ENCODE measurements around the gene AK6.
A peak's percentile ranks its signal among the peaks of the same experiment; 100 is the strongest.
"Not testable (repeated sequence)": the region's sequence is repeated elsewhere in the genome, so short reads cannot be mapped to it uniquely, and the experiment has no call there.

AK6 gene

DNA sequence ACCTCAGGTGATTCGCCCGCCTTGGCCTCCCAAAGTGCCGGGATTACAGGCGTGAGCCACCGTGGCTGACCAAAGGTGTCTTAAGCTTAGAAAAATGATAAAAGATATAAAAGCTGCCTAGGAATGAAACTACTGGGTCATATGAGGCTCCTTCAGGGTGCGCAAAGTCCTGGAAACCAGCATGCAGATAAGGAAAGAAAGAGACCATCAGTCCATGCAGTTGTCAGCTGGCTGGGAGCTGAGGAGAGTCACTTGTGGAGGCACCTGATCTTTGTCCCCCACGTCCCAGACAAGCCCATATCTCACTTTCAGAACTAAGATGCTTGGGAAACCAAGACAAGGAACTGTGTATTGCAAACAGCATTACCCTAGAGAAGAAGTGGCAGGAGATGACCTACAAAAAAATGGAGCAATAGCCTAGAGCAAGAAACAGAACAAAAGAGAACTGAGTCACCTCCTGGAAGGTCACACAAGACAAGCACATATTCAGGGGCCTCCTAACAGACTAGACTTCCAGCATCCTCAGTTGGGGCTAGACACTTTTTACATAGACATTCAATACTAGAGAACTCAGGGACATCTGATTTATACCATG lies 33.9 kb downstream of the AK6 start:
- no peak overlapping the region for H3K4me3 ChIP-seq (ENCODE audit: low read depth, low read length)
- no peak for DNase-seq (ENCODE audit: low read depth)
- no peak for TF ChIP-seq CTCF (IDR thresholded peaks at IDR 0.05; ENCODE audit: insufficient read depth, low read depth, low read length, missing control alignments)

DNA sequence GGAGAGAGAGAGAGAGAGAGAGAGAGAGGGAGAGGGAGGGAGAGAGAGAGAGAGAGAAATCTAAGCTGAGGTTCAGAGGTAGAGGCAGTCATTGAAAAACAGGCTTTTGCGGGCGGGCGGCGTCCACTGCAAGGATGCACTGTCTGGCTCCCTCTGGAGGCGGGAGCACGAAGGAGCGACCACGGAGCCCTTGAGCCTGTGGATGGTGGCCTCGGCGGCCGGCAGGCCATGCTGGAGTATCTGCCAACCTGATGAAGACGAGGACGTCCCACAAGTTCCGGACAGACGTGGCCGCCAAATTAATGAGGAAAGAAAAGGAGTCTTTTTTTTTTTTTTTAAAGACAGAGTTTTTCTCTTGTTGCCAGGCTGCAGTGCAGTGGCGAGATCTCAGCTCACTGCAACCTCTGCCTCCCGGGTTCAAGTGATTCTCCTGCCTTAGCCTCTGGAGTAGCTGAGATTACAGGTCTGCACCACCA lies 34.5 kb downstream of the AK6 start:
- peak; percentile 84 for DNase-seq (ENCODE audit: low read depth)
- TF ChIP-seq CTCF (IDR thresholded peaks at IDR 0.05; ENCODE audit: insufficient read depth, low read depth, low read length, missing control alignments): peak; percentile 77
- no peak overlapping the region for H3K4me3 ChIP-seq (ENCODE audit: low read depth, low read length)

DNA sequence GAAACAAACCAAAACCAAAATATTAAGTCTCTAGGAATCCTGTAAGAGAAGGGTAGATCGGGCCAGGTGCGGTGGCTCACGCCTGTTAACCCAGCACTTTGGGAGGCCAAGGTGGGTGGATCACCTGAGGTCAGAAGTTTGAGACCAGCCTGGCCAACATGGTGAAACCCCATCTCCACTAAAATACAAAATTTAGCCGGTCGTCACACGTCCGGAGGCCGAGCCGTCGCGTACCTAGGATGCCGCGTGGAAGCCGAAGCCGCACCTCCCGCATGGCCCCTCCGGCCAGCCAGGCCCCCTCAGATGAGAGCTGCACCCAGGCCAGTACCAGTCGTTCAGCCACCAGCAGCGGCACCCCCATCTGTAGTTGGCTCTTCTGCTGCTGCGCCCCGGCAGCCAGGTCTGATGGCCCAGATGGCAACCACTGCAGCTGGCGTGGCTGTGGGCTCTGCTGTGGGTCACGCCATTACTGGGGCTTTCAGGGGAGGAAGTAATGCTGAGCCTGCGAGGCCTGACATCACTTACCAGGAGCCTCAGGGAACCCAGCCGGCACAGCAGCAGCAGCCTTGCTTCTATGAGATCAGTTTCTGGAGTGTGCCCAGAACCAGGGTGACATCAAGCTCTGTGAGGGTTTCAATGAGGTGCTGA lies 35.5 kb downstream of the AK6 start:
- H3K4me3 ChIP-seq (ENCODE audit: low read depth, low read length); DNase-seq (ENCODE audit: low read depth): not testable (repeated sequence)

GRCh38 chr5:69331528-69332445 lies 37.5 kb downstream of the AK6 start:
- peak; percentile 24 for DNase-seq (ENCODE audit: low read depth)
- peak overlapping the region; percentile 76 for H3K4me3 ChIP-seq (ENCODE audit: low read depth, low read length)
- no peak for TF ChIP-seq CTCF (IDR thresholded peaks at IDR 0.05; ENCODE audit: insufficient read depth, low read depth, low read length, missing control alignments)

DNA sequence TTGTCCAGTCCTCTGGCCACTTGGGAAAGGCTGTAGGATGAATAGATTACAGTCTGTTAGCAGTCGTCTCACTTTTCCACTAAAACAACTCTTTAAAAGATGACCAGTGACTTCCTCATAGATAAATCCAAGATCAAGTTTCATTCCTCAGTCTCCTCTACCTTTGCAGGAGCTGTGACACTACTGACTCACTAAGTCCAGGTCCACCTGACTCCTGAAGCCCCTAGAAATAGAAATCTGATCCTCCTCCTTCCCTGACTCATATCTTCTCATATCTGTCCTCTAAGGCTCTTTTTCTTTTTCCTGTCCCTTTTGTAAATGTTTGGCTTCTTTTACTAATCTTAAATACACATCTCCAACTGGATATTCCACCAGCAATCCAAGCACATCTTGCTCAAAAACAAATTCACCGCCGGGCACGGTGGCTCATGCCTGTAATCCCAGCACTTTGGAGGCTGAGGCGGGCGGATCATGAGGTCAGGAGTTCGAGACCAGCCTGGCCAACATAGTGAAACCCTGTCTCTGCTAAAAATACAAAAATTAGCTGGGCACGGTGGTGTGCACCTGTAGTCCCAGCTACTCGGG lies 39.3 kb downstream of the AK6 start:
- no peak for DNase-seq (ENCODE audit: low read depth)
- TF ChIP-seq CTCF (IDR thresholded peaks at IDR 0.05; ENCODE audit: insufficient read depth, low read depth, low read length, missing control alignments): no peak
- H3K4me3 ChIP-seq (ENCODE audit: low read depth, low read length): no peak overlapping the region

DNA sequence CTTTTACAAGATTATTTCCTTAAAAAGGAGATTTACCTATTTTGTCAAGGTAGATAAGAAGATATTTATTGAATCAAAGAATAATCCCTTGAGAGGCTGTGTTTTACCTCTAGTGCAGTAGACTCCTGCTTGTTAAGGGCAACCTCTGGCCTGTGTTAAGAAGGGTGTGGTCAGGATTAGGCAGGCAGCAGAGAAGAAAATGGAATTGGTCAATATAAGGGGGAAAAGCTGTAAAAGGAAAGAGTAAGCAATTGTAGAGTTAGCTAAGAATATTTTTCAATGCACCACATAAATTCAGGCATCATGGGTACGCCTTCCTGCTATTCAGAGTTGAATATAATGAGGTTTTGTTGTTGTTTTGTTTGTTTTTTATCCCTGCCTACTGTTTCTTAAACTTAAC lies 43.0 kb downstream of the AK6 start:
- no peak overlapping the region for H3K4me3 ChIP-seq (ENCODE audit: low read depth, low read length)
- TF ChIP-seq CTCF (IDR thresholded peaks at IDR 0.05; ENCODE audit: insufficient read depth, low read depth, low read length, missing control alignments): no peak
- DNase-seq (ENCODE audit: low read depth): no peak

DNA sequence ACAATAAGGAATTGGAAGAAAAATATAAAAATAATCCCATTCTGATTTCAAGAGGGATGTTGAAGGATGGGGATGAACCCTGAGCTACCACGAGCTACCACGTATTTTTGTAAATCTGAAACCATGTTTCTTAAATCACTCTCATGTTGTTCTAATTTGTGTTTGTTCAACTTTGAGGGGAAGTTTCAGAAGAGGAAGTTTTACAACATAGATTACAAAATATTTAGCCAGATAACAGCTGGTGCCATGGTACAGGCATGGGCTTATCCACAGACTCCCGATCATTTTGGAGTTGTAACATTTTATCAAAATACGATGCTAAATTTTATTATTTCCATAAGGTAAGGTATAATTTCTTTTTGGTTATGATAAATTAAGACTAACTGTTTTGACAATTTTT lies 51.9 kb downstream of the AK6 start:
- no peak for DNase-seq (ENCODE audit: low read depth)
- H3K4me3 ChIP-seq (ENCODE audit: low read depth, low read length): no peak overlapping the region
- TF ChIP-seq CTCF (IDR thresholded peaks at IDR 0.05; ENCODE audit: insufficient read depth, low read depth, low read length, missing control alignments): no peak

Data from GM12865 (cell line).